ENCODE results near the gene LFNG. TPM values are rescaled to one million over a fixed set of nuclear protein-coding genes. Genes with fewer than 3 reads are reported as not detected.

The LFNG gene
- total and polyA plus RNA-seq, 2 of the 13 experiments (the other 11 are each of a cell fraction or from before 2014, with no cell fraction given): 0.44 to 1.5 TPM

DNA sequence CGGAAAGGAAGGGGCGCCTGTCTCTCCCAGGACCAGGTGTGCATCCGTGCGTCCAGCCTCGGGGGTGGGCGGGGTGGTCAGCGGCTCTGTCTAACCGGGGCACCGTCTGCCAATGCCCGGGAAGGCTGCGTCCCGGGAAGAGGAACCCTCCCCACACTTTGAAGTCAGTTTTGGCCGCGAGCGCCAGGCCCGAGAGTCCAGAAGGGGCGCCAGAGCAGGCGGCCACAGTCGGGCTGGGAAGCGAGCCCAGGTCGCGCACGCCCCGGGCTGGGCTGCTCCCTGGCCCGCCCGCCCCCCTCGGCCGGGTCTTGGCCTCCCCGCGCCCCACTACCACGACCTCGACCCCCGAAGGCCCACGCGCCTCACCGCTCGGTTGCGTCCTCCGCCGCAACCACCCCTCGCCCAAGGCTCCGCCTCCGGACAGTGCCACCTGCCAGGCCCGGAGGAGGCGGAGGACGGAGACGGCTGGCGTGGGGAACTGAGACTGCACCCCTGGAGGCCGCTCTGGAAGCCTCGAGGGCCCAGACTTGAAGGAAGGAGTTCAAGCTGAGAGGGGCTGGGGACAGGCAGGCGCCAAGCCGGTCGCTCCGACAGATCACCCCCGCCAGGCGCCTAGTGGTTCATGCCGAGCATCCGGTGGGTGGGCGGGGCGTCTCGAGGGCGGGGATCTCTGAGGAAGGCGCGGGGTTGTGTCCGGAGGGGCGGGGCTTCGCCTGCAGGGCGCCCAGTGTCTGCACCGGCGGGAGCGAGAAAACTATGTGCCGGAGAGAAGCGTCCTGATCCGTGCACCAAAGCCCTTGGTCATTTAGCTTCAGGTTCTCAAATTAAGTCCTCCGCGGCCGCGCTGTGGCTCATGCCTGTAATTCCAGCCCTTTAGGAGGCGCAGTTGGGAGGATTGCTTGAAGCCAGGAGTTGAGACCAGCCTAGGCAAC lies 35.8 kb downstream of the LFNG start, which contains the start of gene BRAT1 (continued):
- no peak for TF ChIP-seq FOXA1 (IDR thresholded peaks at IDR 0.05)
- TF ChIP-seq FOXA1 (CRISPR knock-in tag; IDR thresholded peaks at IDR 0.05): no peak
- TF ChIP-seq SMC3 (IDR thresholded peaks at IDR 0.05; ENCODE audit: low read length): no peak
- peak; percentile 36; the same call in 1 of the 2 replicates for TF ChIP-seq KDM5A (IDR thresholded peaks at IDR 0.05; ENCODE audit: borderline replicate concordance, low read length)
- no peak for TF ChIP-seq PAF1 (CRISPR knock-in tag; IDR thresholded peaks at IDR 0.05)
- no peak for TF ChIP-seq PLSCR1 (CRISPR knock-in tag; IDR thresholded peaks at IDR 0.05; ENCODE audit: borderline replicate concordance)
- TF ChIP-seq MLXIP (CRISPR knock-in tag; IDR thresholded peaks at IDR 0.05; ENCODE audit: borderline replicate concordance): no peak
- TF ChIP-seq ZNF143 (CRISPR knock-in tag; IDR thresholded peaks at IDR 0.05): no peak
- TF ChIP-seq ELF4 (CRISPR knock-in tag; IDR thresholded peaks at IDR 0.05; ENCODE audit: borderline replicate concordance): no peak
- peak; percentile 68 for TF ChIP-seq SAP130 (CRISPR knock-in tag; IDR thresholded peaks at IDR 0.05; ENCODE audit: low read depth)
- no peak for TF ChIP-seq HNRNPUL1 (IDR thresholded peaks at IDR 0.05; ENCODE audit: low read depth, low read length)
- TF ChIP-seq, protein P1, sequence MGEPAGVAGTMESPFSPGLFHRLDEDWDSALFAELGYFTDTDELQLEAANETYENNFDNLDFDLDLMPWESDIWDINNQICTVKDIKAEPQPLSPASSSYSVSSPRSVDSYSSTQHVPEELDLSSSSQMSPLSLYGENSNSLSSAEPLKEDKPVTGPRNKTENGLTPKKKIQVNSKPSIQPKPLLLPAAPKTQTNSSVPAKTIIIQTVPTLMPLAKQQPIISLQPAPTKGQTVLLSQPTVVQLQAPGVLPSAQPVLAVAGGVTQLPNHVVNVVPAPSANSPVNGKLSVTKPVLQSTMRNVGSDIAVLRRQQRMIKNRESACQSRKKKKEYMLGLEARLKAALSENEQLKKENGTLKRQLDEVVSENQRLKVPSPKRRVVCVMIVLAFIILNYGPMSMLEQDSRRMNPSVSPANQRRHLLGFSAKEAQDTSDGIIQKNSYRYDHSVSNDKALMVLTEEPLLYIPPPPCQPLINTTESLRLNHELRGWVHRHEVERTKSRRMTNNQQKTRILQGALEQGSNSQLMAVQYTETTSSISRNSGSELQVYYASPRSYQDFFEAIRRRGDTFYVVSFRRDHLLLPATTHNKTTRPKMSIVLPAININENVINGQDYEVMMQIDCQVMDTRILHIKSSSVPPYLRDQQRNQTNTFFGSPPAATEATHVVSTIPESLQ (CRISPR knock-in tag; conservative IDR thresholded peaks at IDR 0.05): no peak
- TF ChIP-seq MAFG (CRISPR knock-in tag; IDR thresholded peaks at IDR 0.05): no peak
- TF ChIP-seq ARID2 (CRISPR knock-in tag; IDR thresholded peaks at IDR 0.05; ENCODE audit: borderline replicate concordance): no peak
- no peak for TF ChIP-seq ZNF253 (CRISPR knock-in tag; IDR thresholded peaks at IDR 0.05; ENCODE audit: borderline replicate concordance)
- TF ChIP-seq ZNF577 (CRISPR knock-in tag; IDR thresholded peaks at IDR 0.05; ENCODE audit: borderline replicate concordance, low read depth): no peak
- peak; percentile 75 for TF ChIP-seq ZNF430 (CRISPR knock-in tag; IDR thresholded peaks at IDR 0.05)
- TF ChIP-seq HHEX (CRISPR knock-in tag; IDR thresholded peaks at IDR 0.05): no peak
- TF ChIP-seq, protein P2, sequence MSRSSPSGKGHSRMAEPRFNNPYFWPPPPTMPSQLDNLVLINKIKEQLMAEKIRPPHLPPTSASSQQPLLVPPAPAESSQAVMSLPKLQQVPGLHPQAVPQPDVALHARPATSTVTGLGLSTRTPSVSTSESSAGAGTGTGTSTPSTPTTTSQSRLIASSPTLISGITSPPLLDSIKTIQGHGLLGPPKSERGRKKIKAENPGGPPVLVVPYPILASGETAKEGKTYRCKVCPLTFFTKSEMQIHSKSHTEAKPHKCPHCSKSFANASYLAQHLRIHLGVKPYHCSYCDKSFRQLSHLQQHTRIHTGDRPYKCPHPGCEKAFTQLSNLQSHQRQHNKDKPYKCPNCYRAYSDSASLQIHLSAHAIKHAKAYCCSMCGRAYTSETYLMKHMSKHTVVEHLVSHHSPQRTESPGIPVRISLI (CRISPR knock-in tag; IDR thresholded peaks at IDR 0.05; ENCODE audit: borderline replicate concordance): 0 out of 2 replicates have a peak, but pooled peaks have one; percentile 50
- TF ChIP-seq KAT7 (CRISPR knock-in tag; IDR thresholded peaks at IDR 0.05; ENCODE audit: borderline replicate concordance): no peak
- TF ChIP-seq ASH2L (IDR thresholded peaks at IDR 0.05; ENCODE audit: insufficient read length, low read depth, low read length): peak; percentile 64
- no peak; the same call in 1 of the 2 replicates for TF ChIP-seq ZFP90 (CRISPR knock-in tag; IDR thresholded peaks at IDR 0.05; ENCODE audit: borderline replicate concordance)
- TF ChIP-seq ZNF841 (CRISPR knock-in tag; IDR thresholded peaks at IDR 0.05; ENCODE audit: borderline replicate concordance): no peak

Measured in HepG2 (cell line).